H1 (cell line): Measurements from ENCODE around the gene WSCD1. TPM values are rescaled to one million over a fixed set of nuclear protein-coding genes. Genes with fewer than 3 reads are reported as not detected.

ENCODE experiments used
- CTCF ChIA-PET: fragments of 300-600 bp; sonication (Branson Sonifier 250); formaldehyde crosslinking; loops from one replicate; lab custom pipeline; 2021; ENCODE audit not compliant: partially characterized antibody; lab: Charles Lee
- POLR2A ChIA-PET: fragments of 300-600 bp; sonication (Branson Sonifier 250); formaldehyde crosslinking; loops from one replicate; lab custom pipeline; 2021; ENCODE audit warnings: inconsistent platforms; ENCODE audit not compliant: partially characterized antibody; lab: Charles Lee
- DNase-seq, 2 experiments: peaks; one replicate each; pipeline versions ENCODE4 v3.0.0 to v3.0.0-alpha.2; 2010 to 2022; ENCODE audit warnings: low spot score in 2 of 2, low read depth in 1 of 2, mixed read lengths in 1 of 2
- FAIRE-seq: peaks from 2 replicates; lab custom pipeline; 2011; peaks lifted over from hg19 to GRCh38; lab: Jason Lieb, UNC
- H2AFZ ChIP-seq: 2 replicates; pipeline ENCODE4 v1.8.1; 2012; ENCODE audit warnings: low read length, inconsistent platforms
- H2AK5ac ChIP-seq: 2 replicates; pipeline ENCODE4 v1.6.1; 2013; ENCODE audit warnings: low read depth, low read length
- H2BK120ac ChIP-seq: replicated peaks from 2 replicates; pipeline ENCODE3; 2013; ENCODE audit warnings: low read depth, low read length, inconsistent platforms
- H2BK12ac ChIP-seq: 2 replicates; pipeline ENCODE4 v1.6.1; 2013; ENCODE audit warnings: low read depth, low read length
- H2BK15ac ChIP-seq: 2 replicates; pipeline ENCODE4 v1.6.1; 2013; ENCODE audit warnings: low read length
- H2BK20ac ChIP-seq: 2 replicates; pipeline ENCODE4 v1.6.1; 2013; ENCODE audit warnings: low read length
- H2BK5ac ChIP-seq: 2 replicates; pipeline ENCODE4 v1.6.1; 2013; ENCODE audit warnings: low read depth, low read length
- H3K14ac ChIP-seq: 2 replicates; pipeline ENCODE4 v1.6.1; 2013; ENCODE audit warnings: inconsistent platforms; ENCODE audit not compliant: insufficient read length
- H3K18ac ChIP-seq: 2 replicates; pipeline ENCODE4 v1.6.1; 2013; ENCODE audit warnings: low read length; ENCODE audit errors: extremely low read depth
- H3K23ac ChIP-seq: 2 replicates; pipeline ENCODE4 v1.6.1; 2013; ENCODE audit warnings: inconsistent platforms; ENCODE audit not compliant: insufficient read length
- H3K23me2 ChIP-seq: 2 replicates; pipeline ENCODE4 v1.6.1; 2013; ENCODE audit warnings: low read depth, low read length
- H3K27ac ChIP-seq: 2 replicates; pipeline ENCODE4 v1.6.1; 2011; ENCODE audit warnings: low read depth, low read length, inconsistent platforms
- H3K27me3 ChIP-seq, 4 experiments: replicated peaks in 1 of 4; 1 replicate in 1 of 4; 2 replicates in 3 of 4; pipeline versions ENCODE4 v1.6.1 to v1.8.1; 2011 to 2013; ENCODE audit warnings: low read length in 3 of 4, mild to moderate bottlenecking in 3 of 4, inconsistent platforms in 2 of 4, mixed read lengths in 2 of 4, moderate library complexity in 1 of 4; ENCODE audit not compliant: control insufficient read depth in 3 of 4, insufficient read depth in 3 of 4; ENCODE audit errors: extremely low read depth in 1 of 4
- H3K36me3 ChIP-seq, 4 experiments: 2 replicates each; pipeline versions ENCODE4 v1.6.1 to v1.8.1; 2011 to 2013; ENCODE audit warnings: mild to moderate bottlenecking in 4 of 4, low read length in 3 of 4, moderate library complexity in 2 of 4, control low read depth in 1 of 4, inconsistent platforms in 1 of 4; ENCODE audit not compliant: insufficient read depth in 4 of 4, control insufficient read depth in 2 of 4
- H3K4ac ChIP-seq: replicated peaks from 2 replicates; pipeline ENCODE3; 2013; ENCODE audit warnings: low read length, low read depth, mixed read lengths, inconsistent platforms; ENCODE audit not compliant: insufficient read length
- H3K4me1 ChIP-seq, 4 experiments: replicated peaks in 1 of 4; 1 replicate in 1 of 4; 2 replicates in 3 of 4; pipeline versions ENCODE4 v1.6.1 to v1.8.1; 2011 to 2013; ENCODE audit warnings: low read length in 3 of 4, inconsistent platforms in 2 of 4, mixed read lengths in 1 of 4; ENCODE audit not compliant: insufficient read depth in 4 of 4, control insufficient read depth in 3 of 4
- H3K4me2 ChIP-seq, 2 experiments: 2 replicates each; pipeline versions ENCODE4 v1.6.1 to v1.8.1; 2011 to 2013; ENCODE audit warnings: low read depth in 2 of 2, low read length in 2 of 2, control low read depth in 1 of 2, inconsistent platforms in 1 of 2, mild to moderate bottlenecking in 1 of 2; ENCODE audit not compliant: insufficient read depth in 1 of 2
- H3K4me3 ChIP-seq, 4 experiments: fragments of 200-600, 300-600 bp in 1 of 4; sonication (generic), shearing (Covaris generic), sonication (Bioruptor Twin) in 1 of 4; 2 replicates each; pipeline versions ENCODE4 v1.5.1 to v1.8.1; 2011 to 2016; ENCODE audit warnings: low read length in 4 of 4, low read depth in 3 of 4, control low read depth in 2 of 4, inconsistent platforms in 2 of 4, mild to moderate bottlenecking in 2 of 4, mixed read lengths in 1 of 4, moderate library complexity in 1 of 4; ENCODE audit not compliant: insufficient read depth in 2 of 4; ENCODE audit errors: extremely low read depth in 1 of 4
- H3K56ac ChIP-seq: replicated peaks from 2 replicates; pipeline ENCODE3; 2013; ENCODE audit warnings: low read depth, mild to moderate bottlenecking, mixed read lengths, low read length, inconsistent platforms; ENCODE audit not compliant: insufficient read length
- H3K79me1 ChIP-seq: 2 replicates; pipeline ENCODE4 v1.6.1; 2013; ENCODE audit warnings: low read depth, low read length, control low read depth
- H3K79me2 ChIP-seq, 2 experiments: 2 replicates each; pipeline versions ENCODE4 v1.6.1 to v1.8.1; 2012 to 2013; ENCODE audit warnings: low read length in 2 of 2, mild to moderate bottlenecking in 2 of 2, inconsistent platforms in 1 of 2; ENCODE audit not compliant: insufficient read depth in 2 of 2, control insufficient read depth in 1 of 2
- H3K9ac ChIP-seq, 4 experiments: replicated peaks in 1 of 4; 1 replicate in 1 of 4; 2 replicates in 3 of 4; pipeline versions ENCODE4 v1.6.1 to v1.8.1; 2011 to 2013; ENCODE audit warnings: low read depth in 3 of 4, low read length in 3 of 4, control low read depth in 2 of 4, mild to moderate bottlenecking in 2 of 4, moderate library complexity in 2 of 4, inconsistent platforms in 1 of 4; ENCODE audit errors: extremely low read depth in 1 of 4
- H3K9me3 ChIP-seq, 2 experiments: 2 replicates each; pipeline versions ENCODE4 v1.6.1 to v1.8.1; 2012 to 2013; ENCODE audit warnings: mild to moderate bottlenecking in 2 of 2, moderate library complexity in 2 of 2, control low read depth in 1 of 2, inconsistent platforms in 1 of 2, low read depth in 1 of 2, low read length in 1 of 2, mixed read lengths in 1 of 2; ENCODE audit not compliant: insufficient read depth in 2 of 2
- H4K20me1 ChIP-seq, 2 experiments: replicated peaks in 1 of 2; 2 replicates each; pipeline versions ENCODE3 to v1.8.1; 2011 to 2013; ENCODE audit warnings: inconsistent platforms in 2 of 2, low read length in 2 of 2, mild to moderate bottlenecking in 1 of 2; ENCODE audit not compliant: insufficient read depth in 2 of 2, control insufficient read depth in 1 of 2
- H4K5ac ChIP-seq: 2 replicates; pipeline ENCODE4 v1.6.1; 2013; ENCODE audit warnings: low read length, low read depth, mixed read lengths, inconsistent platforms; ENCODE audit not compliant: insufficient read length
- H4K8ac ChIP-seq: 2 replicates; pipeline ENCODE4 v1.8.0; 2013; ENCODE audit warnings: mild to moderate bottlenecking, moderate library complexity, low read length, inconsistent platforms; ENCODE audit not compliant: insufficient read depth; ENCODE audit errors: extremely low read depth
- H4K91ac ChIP-seq: replicated peaks from 2 replicates; pipeline ENCODE3; 2013; ENCODE audit warnings: low read length, mixed read lengths, inconsistent platforms; ENCODE audit not compliant: insufficient read length
- CEBPB ChIP-seq: IDR thresholded peaks from 2 replicates; pipeline ENCODE4 v1.6.1; 2012; ENCODE audit warnings: low read depth, low read length
- WGBS, 2 experiments: shearing (Covaris generic) in 1 of 2; methylation state at CpG; one replicate each; pipeline versions ENCODE4 v1.1.6 to v1.1.7; 2013 to 2015; ENCODE audit warnings: low lambda C conversion rate in 2 of 2, mixed read lengths in 2 of 2, inconsistent platforms in 1 of 2, low coverage in 1 of 2, missing lambda C conversion rate in 1 of 2; ENCODE audit not compliant: insufficient replicate concordance in 2 of 2, insufficient coverage in 1 of 2, insufficient read length in 1 of 2; ENCODE audit errors: extremely low coverage in 1 of 2, missing lambda C conversion rate in 1 of 2; 5-methylcytosine and 5-hydroxymethylcytosine counted together
- polyA plus RNA-seq, 7 experiments: library from polyadenylated mRNA; depleted of rRNA in 3 of 7; stranded (reverse) in 5 of 7; unstranded in 2 of 7; fragments of >200 nt in 5 of 7; fragments of 200-250 nt in 2 of 7; gene quantifications; 1 replicate in 5 of 7; 2 replicates in 1 of 7; 4 replicates in 1 of 7; pipeline versions ENCODE4 v1.2.1 to v1.2.3, GENCODE V29; 2011 to 2013; ENCODE audit warnings: missing spikeins in 2 of 7, mixed read lengths in 2 of 7
- total RNA-seq: library from RNA; stranded (reverse); fragmentation: NEBNext Ultra II Directional; extraction: Animal tissue kit (Norgen Biotek cat#: 25700); gene quantifications from 2 replicates; pipeline ENCODE4 v1.2.1, GENCODE V29; 2021
- TF ChIP-seq, protein P1 (sequence below): IDR thresholded peaks from 2 replicates; pipeline ENCODE4 v1.6.1; 2012; ENCODE audit warnings: inconsistent platforms

Gene WSCD1
- total and polyA plus RNA-seq, 2 of the 8 experiments (the other 6 are each of a cell fraction or from before 2014, with no cell fraction given), result 21.9 to 39.0 TPM

DNA sequence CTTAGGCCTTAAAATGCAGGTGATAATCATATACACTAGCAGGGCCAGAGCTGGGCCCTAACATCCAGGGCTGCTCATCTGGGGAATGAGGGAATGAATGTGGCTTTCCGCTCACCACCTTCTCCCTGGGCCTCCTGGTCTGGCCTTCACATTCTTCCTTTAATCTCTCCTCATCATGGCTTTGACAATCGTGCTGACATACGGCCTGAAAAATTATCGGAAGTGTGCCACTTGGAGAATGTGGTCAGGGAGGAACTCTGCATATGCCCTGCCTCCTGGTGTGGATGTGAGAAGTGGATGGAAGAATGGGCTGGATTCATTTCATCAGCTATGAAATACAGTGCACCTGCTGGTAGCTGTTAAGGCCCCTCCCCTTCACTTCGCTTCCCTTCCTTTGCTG, 2.4 kb downstream of the WSCD1 start:
- Histone ChIP-seq H3K9me3 (no peaks in the 10 kb centered on the region), H2BK12ac (no peak overlapping the region), H3K4me2 (no peak overlapping the region), H2BK20ac (no peak overlapping the region), H3K36me3 (no peaks in the 10 kb centered on the region; a peak in 1 of 8 replicates), H3K14ac (no peak overlapping the region), H3K27ac (no peak overlapping the region), H4K5ac (no peak overlapping the region), H3K23ac (no peak overlapping the region), H3K18ac (no peak overlapping the region), H3K4me3 (no peak overlapping the region), H2AK5ac (no peak overlapping the region), H4K8ac (no peak overlapping the region), H3K4me1 (peaks cover 5 to 25% (median 12%) of the 10 kb centered on the region in 4 experiments; a peak in 6 of 7 replicates), H3K56ac (no peak overlapping the region), H3K23me2 (peaks cover 9% of the 10 kb centered on the region), H2AFZ (no peak overlapping the region), H2BK5ac (no peak overlapping the region), H3K79me2 (peaks cover 0 to 46% of the 10 kb centered on the region in 2 experiments; a peak in 2 of 4 replicates), H3K27me3 (peaks cover 0 to 22% (median 16%) of the 10 kb centered on the region in 4 experiments; a peak in 6 of 7 replicates), H3K9ac (no peak overlapping the region), H4K91ac (no peak overlapping the region), H4K20me1 (peaks cover 0 to 10% of the 10 kb centered on the region in 2 experiments), H3K4ac (no peak overlapping the region), H2BK15ac (no peak overlapping the region), H2BK120ac (no peak overlapping the region), H3K79me1 (peaks cover 12% of the 10 kb centered on the region; the same call in 1 of the 2 replicates)
- FAIRE-seq (no peak), DNase-seq (no peak)
- ChIA-PET POLR2A (interaction anchor here (0.8 to 1.9 kb wide), 3 partner anchors 10 to 184 kb away, joined by 3 to 5 read pairs (median 4); no protein-coding TSS in a partner anchor), CTCF (interaction anchor here (0.7 to 2.8 kb wide), 5 partner anchors 10 to 278 kb away, joined by 3 to 15 read pairs (median 5); no protein-coding TSS in a partner anchor)
- WGBS, 2 experiments, result 73% methylated on average over 5 of the region's 5 CpGs; no CpG with 5 or more reads in 1 of the 2 experiments
- no peak for TF ChIP-seq CEBPB
- TF ChIP-seq, protein P1, sequence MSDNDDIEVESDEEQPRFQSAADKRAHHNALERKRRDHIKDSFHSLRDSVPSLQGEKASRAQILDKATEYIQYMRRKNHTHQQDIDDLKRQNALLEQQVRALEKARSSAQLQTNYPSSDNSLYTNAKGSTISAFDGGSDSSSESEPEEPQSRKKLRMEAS, result no peak
